ENCODE measurements around the gene PARP8.
"Not testable (repeated sequence)": the region's sequence is repeated elsewhere in the genome, so short reads cannot be mapped to it uniquely, and the experiment has no call there.

Gene PARP8

GRCh38 chr5:50727149-50727496 is 60.7 kb downstream of the PARP8 start:
- no peak for DNase-seq

GRCh38 chr5:50727845-50728244 is 61.4 kb downstream of the PARP8 start:
- no peak for DNase-seq

GRCh38 chr5:50730336-50730735 is 63.9 kb downstream of the PARP8 start:
- no peak for DNase-seq

GRCh38 chr5:50730841-50731240 is 64.4 kb downstream of the PARP8 start:
- no peak for DNase-seq

GRCh38 chr5:50733741-50734140 is 67.3 kb downstream of the PARP8 start:
- DNase-seq = no peak

GRCh38 chr5:50738864-50739263 is 72.4 kb downstream of the PARP8 start:
- DNase-seq = no peak

GRCh38 chr5:50740832-50741231 is 74.4 kb downstream of the PARP8 start:
- no peak for DNase-seq

GRCh38 chr5:50744776-50745175 is 78.3 kb downstream of the PARP8 start:
- no peak for DNase-seq

GRCh38 chr5:50745221-50745910 is 78.9 kb downstream of the PARP8 start:
- DNase-seq = no peak

GRCh38 chr5:50749181-50749580 is 82.7 kb downstream of the PARP8 start:
- DNase-seq = no peak

- no peak for DNase-seq
These were observed 83.4 kb downstream of the PARP8 start for GRCh38 chr5:50749873-50750272.

GRCh38 chr5:50751064-50751657 is 84.7 kb downstream of the PARP8 start:
- DNase-seq = no peak

- no peak for DNase-seq
These were observed 86.4 kb downstream of the PARP8 start for GRCh38 chr5:50752800-50753199.

GRCh38 chr5:50759526-50760270 is 93.3 kb downstream of the PARP8 start:
- DNase-seq = no peak

- DNase-seq = no peak
These were observed 96.9 kb downstream of the PARP8 start for GRCh38 chr5:50763351-50763750.

- no peak for DNase-seq
These were observed 97.4 kb downstream of the PARP8 start for GRCh38 chr5:50763846-50764245.

GRCh38 chr5:50766042-50766441 is 99.6 kb downstream of the PARP8 start:
- DNase-seq = no peak

- no peak for DNase-seq
These were observed 100.0 kb downstream of the PARP8 start for GRCh38 chr5:50766462-50766861.

- no peak for DNase-seq
These were observed 100.5 kb downstream of the PARP8 start for GRCh38 chr5:50766967-50767366.

- DNase-seq = no peak
These were observed 101.2 kb downstream of the PARP8 start for GRCh38 chr5:50767588-50767987.

GRCh38 chr5:50768634-50769033 is 102.2 kb downstream of the PARP8 start:
- DNase-seq = no peak

- DNase-seq = no peak
These were observed 104.0 kb downstream of the PARP8 start for GRCh38 chr5:50770441-50770840.

GRCh38 chr5:50774446-50775175 is 108.2 kb downstream of the PARP8 start:
- not testable (repeated sequence) for DNase-seq

GRCh38 chr5:50786073-50786472 is 119.6 kb downstream of the PARP8 start:
- DNase-seq = no peak
